ENCODE results near the gene SSBP3. TPM values are rescaled to one million over a fixed set of nuclear protein-coding genes. Genes with fewer than 3 reads are reported as not detected.
A peak's percentile ranks its signal among the peaks of the same experiment; 100 is the strongest.

SSBP3 gene
- total and polyA plus RNA-seq, 9 of the 15 experiments (the other 6 are each of a cell fraction or from before 2014, with no cell fraction given), result 8.7 to 108 (median 33.8) TPM

DNA sequence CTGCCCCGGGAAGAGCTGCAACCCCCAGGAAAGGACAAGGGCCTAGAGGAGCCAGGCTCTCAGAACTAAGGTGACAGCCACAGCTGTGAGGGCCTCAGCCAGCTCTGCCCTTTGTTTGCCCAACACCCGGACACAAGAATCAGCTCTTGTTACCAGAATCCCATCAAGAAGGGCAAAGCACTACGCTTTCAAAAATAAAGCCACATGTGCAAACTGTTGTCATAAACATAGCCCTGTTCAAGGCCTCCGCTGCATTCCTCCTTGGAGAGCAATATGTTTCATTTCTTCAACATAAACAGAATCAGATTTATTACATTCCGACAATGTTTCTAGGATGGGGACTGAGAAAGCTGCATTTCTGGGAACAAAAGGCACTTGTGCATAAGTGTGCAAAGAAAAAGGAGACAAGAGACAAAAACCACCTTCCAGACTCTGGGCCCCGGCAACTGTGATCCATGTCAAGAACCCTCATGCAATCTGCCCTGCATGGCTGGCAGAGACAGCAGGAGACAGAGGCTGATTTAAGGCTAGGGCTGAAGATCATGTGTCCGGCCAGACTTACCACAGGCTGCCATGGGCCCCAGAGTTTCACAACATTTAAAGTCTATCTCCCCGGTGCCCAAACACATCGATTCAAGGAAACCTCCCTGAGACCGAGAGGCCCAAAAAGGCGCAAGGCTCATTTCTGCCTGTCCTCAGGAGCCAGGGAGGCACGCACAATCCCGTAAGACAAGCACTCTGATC lies 71.0 kb downstream of the SSBP3 start:
- H3K9me1 ChIP-seq (ENCODE audit: control insufficient read depth, insufficient read depth, low read length), result peaks cover 9% of the 10 kb centered on the region
- peaks cover 0 to 6% of the 10 kb centered on the region in 2 experiments; a peak in 3 of 5 replicates for H3K4me1 ChIP-seq (replicated peaks in 1 of 2; ENCODE audit: control insufficient read depth in 2 of 2, insufficient read depth in 2 of 2, low read length in 2 of 2)
- FAIRE-seq (no peak), DNase-seq (ENCODE audit: extremely low read depth in 1 of 4, low spot score in 3 of 4) (no peak), ATAC-seq (no peak)
- peaks cover 48% of the 10 kb centered on the region for H3K79me2 ChIP-seq (ENCODE audit: control insufficient read depth, insufficient read depth, low read length)
- in situ Hi-C loops (cut with MboI), result no loop called here
- H3K27me3 ChIP-seq (ENCODE audit: control insufficient read depth in 2 of 2, insufficient read depth in 2 of 2, low read length in 2 of 2), result no peaks in the 10 kb centered on the region
- no peaks in the 10 kb centered on the region for H3K9me3 ChIP-seq (replicated peaks; ENCODE audit: control insufficient read depth, insufficient read depth, low read depth, low read length)
- no peak overlapping the region for H3K4me2 ChIP-seq (ENCODE audit: insufficient read depth, low read length)
- POLR2A ChIA-PET, result interaction anchor here (1.0 to 1.6 kb wide), 3 partner anchors 8 to 29 kb away, joined by 3 to 8 read pairs (median 4); no protein-coding TSS in a partner anchor
- H3K9ac ChIP-seq (ENCODE audit: insufficient read depth in 1 of 2, low read depth in 2 of 2, low read length in 2 of 2), result peak overlapping the region in 1 of 2 experiments; percentile 39; a peak in 1 of 4 replicates
- H3K36me3 ChIP-seq (ENCODE audit: control insufficient read depth, insufficient read depth, low read length), result peaks cover 27% of the 10 kb centered on the region; the same call in 2 of the 3 replicates
- intact Hi-C loops (cut with micrococcal nuclease), result no loop called here
- no peak overlapping the region for H3K4me3 ChIP-seq
- CTCF ChIA-PET (ENCODE audit: low intra/inter-chr PET ratio), result no interaction called here
- peaks cover 56% of the 10 kb centered on the region for H4K20me1 ChIP-seq (replicated peaks; ENCODE audit: control insufficient read depth, insufficient read depth, low read length)
- no peak overlapping the region for H3K27ac ChIP-seq (ENCODE audit: extremely low read depth, low read depth, low read length)
- no TSS peak for BruUV-seq (replicated peaks)
- no peak overlapping the region for H2AFZ ChIP-seq (ENCODE audit: low read depth, low read length)
- WGBS (ENCODE audit: insufficient coverage, low coverage, missing lambda C conversion rate), result 88% methylated on average over 13 of the region's 13 CpGs
- no peak for TF ChIP-seq TARDBP (IDR thresholded peaks at IDR 0.05)
- TF ChIP-seq ZNF408 (CRISPR knock-in tag; IDR thresholded peaks at IDR 0.05; ENCODE audit: low read depth), result no peak
- TF ChIP-seq SMAD1 (IDR thresholded peaks at IDR 0.05; ENCODE audit: low read depth, low read length, partially characterized antibody), result no peak
- no peak for TF ChIP-seq MGA (IDR thresholded peaks at IDR 0.05)
- TF ChIP-seq ZFP91 (CRISPR knock-in tag; IDR thresholded peaks at IDR 0.05), result no peak
- TF ChIP-seq SRF (CRISPR knock-in tag; IDR thresholded peaks at IDR 0.05), result no peak
- no peak for TF ChIP-seq NFXL1 (CRISPR knock-in tag; IDR thresholded peaks at IDR 0.05)
